Measurements from ENCODE around the gene PHETA2.

The PHETA2 gene, protein sequence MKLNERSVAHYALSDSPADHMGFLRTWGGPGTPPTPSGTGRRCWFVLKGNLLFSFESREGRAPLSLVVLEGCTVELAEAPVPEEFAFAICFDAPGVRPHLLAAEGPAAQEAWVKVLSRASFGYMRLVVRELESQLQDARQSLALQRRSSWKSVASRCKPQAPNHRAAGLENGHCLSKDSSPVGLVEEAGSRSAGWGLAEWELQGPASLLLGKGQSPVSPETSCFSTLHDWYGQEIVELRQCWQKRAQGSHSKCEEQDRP

DNA sequence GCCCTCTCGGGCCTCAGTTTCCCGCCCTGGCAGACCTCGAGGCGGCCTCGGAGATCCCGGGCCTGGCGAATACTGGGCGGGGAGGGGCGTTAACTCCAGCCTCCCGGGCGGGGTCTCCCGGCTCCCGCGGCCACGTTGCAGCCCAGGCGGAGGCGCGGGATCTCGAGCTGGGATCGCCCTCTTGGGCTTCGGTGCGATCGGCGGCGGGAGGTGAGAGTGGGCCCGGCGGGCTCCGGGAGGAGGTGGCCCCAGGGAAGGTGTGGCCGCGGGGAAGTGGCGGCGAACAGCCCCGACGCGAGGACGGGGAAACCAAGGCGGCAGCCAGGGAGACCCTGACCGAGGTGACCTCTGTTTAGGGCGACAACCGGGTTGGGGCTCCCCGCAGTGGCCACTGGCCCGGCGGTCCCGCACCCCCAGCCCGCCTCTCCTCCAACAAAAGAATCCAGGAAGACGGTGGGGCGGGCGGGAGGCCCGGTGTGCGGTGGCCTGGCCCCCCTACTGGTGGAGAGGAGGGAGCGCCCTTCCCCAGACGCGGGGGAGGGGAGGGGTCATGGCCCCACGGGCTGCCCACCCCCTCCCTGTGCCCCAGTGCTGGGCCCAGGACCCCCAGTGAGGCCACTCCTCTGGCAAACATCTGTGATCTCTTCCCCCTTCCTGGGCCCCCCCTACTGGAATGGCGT, at the start of gene PHETA2:
PHETA2 (plus strand) TSS at position 117 of the 680 bp plus-strand sequence. CDS start 3,046 bp downstream, outside the sequence.
- DNase-seq (ENCODE audit: low spot score): no peak

DNA sequence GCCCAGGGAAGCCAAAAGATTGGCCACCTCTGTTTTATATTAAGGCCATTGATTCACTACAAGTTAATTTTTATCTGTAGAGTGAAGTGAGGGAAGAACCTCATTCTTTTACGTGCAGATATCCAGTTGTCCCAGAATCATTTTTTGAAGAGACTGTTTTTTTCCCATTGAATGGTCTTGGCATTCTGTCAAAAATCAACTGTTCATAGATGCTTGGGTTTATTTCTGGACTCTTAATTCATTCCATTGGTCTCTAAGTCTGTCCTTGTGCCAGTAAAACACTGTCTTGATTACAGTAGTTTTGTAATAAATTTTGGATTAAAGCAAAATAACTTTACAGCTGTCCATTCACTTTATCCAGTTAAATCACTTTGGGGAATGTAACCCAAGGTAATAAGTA, 48.6 kb upstream of the PHETA2 start:
- DNase-seq (ENCODE audit: low spot score): no peak

DNA sequence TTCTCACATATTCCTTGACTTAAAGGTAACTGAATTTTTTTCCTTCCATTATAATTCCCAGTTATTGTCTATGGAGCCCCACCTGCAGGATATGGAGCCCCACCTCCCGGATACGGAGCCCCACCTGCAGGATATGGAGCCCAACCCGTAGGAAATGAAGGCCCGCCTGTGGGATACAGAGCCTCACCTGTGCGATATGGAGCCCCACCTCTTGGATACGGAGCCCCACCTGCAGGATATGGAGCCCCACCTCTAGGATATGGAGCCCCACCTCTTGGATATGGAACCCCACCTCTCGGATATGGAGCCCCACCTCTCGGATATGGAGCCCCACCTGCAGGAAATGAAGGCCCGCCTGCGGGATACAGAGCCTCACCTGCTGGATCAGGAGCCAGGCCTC, 47.3 kb upstream of the PHETA2 start:
- DNase-seq (ENCODE audit: low spot score): no peak

DNA sequence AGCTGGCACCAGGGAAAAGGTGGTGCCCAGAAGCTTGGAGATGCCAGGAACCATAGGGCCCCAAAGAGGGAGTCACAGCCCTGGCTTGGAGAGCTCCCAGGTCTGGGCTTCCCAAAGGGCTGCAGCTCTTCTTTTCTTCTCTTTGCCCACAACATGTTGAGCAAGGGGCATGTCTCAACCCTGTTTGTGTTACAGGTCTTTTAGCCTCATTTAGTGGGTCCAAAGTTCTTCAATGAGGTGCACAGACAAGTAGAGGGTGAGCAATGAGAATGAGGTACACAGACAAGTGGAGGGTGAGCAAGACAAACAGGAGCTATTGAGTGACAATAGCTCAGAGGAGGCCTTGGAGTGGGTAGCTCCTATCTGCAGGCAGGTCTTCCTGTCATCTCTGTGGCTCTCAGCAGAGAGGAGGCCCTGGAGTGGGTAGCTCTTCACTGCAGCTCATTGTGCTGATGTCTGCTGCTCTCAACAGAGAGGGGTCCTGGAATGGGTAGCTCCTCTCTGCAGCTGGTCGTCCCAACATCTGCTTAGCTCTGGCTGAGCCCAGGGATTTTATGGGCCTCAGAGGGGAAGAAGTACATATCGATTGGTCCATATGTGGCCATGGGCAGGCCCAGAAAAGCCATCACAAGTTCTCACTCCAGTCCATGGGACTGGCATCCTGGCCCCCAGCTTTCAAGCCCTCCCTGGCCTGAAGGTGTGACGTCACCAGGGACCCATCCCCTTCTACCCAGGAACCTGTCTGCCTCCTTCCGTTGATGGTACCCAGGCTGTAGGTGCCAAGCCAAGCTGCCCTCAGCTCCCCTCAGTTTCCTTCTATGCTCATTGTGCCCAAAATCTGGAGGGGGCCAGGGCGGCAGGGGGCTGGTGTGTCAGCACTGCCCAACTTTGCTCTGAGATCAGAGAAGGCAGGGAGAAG, 40.5 kb upstream of the PHETA2 start:
- no peak for DNase-seq (ENCODE audit: low spot score)

DNA sequence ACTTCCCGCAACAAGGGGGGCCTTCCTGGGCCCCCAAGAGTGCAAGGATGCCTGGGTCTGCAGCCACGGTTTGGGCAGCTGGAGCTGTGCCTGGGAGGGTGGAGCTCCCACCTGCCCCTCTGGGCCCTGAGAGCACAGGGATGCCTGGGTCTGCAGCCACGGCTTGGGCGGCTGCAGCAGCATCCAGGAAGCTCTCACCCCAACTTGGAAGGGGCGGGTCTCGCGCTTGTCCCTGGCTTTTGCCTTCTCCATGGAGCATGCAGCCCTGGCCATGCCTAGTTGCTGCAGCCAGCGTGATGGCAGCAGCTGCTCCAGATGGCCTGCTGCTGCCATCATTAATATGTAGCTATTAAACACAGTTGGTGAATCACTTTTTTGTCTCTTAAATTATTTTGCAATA, 38.8 kb upstream of the PHETA2 start:
- no peak for DNase-seq (ENCODE audit: low spot score)

DNA sequence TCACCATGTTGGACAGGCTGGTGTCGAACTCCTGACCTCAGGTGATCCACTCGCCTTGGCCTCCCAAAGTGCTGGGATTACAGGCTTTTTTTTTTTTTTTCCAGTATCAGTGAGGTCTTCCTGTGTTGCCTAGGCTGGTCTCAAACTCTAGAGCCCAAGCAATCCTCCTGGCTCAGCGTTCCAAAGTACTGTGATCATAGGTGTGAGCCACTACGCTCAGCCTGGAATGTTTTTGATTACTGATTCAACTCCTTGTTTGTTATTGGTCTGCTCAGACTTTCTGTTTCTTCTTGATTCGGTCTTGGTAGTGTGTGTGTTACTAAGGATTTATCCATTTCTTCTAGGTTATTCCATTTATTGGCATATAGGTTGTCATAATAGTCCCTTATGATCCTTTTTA, 34.8 kb upstream of the PHETA2 start:
- DNase-seq (ENCODE audit: low spot score): no peak

DNA sequence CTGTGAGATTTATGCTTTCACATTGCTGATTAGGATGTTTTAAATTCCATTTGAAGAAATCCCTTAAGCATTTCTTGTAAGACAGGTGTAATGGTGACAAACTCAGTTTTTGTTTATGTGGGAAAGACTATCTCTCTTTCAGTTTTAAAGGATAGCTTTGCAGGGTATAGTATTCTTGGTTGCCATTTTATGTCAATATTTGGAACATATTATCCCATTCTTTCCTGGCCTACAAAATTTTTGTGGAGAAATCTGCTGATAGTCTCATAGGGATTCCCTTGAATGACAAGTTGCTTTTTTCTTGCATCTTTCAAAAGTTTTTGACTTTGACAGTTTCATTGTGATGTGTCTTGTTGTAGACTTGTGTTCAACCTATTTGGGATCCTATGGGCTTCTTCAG, 32.3 kb upstream of the PHETA2 start:
- no peak for DNase-seq (ENCODE audit: low spot score)

DNA sequence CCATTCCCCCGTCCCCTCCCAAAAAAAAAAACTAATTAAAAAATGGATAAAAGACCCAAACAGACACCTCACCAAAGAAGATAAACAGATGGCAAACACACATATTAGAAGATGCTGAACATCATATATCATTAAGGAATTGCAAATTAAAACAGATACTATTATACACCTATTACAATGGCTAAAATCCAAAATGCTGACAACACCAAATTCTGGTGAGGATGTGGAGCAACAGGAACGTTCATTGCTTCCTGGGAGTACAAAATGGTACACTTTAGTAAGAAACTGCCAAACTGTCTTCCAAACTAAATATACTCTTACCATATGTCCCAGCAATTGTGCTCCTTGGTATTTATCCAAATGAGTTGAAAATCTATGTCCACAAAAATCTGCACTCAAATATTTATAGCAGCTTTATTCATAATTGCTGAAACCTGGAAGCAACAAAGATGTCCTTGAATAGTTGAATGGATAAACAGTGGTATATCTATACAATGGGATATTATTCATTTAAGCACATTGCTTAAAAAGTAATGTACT, 23.3 kb upstream of the PHETA2 start:
- no peak for DNase-seq (ENCODE audit: low spot score)

DNA sequence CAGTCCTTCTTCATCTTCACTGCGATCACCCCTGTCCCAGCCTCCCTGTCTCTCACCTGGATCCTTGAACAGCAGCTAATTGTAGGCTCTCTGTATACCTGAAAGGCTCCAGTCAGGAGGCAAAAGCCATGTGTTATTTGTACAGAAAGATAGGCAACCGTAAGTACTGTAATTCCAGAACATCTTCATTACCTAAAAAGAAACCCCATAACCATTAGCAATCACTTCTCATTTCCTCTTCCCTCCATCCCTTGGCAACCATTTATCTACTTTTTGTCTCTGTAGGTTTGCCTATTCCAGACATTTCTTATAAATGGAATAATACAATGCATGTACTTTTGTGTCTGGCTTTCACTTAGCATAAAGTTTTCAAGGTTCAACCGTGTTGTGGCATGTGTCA, 21.3 kb upstream of the PHETA2 start:
- no peak for DNase-seq (ENCODE audit: low spot score)

DNA sequence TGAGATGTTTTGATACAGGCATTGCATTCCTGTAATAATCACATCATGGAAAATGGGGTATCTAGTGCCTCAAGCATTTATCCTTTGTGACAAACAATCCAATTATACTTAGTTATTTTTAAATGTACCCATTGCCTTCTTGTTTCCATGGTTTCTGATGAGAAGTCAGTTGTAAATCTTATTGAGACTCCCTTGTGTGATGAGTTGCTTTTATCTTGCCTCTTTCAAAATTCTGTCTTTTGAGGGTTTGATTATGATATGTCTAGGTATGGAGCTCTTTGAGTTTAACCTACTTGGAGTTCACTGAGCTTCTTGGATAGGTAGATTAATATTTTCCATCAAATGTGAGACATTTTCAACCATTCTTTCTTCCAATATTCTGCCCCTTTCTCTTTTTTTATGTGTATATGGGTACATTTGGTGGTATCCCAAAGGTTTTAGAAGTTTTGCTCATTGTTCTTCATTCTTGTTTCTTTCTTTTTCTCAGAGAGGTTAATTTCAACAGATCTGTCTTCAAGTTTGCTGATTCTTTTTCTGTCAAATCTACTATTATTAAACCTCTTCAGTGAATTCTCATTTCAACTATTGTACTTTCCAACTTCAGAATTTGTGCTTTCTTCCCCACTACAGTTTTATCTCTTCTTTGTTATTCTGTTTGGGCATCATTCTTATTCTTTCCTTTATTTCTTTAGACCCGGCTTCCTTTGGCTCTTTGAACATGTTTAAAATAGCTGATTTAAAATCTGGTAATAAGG, 17.1 kb upstream of the PHETA2 start:
- DNase-seq (ENCODE audit: low spot score): no peak

DNA sequence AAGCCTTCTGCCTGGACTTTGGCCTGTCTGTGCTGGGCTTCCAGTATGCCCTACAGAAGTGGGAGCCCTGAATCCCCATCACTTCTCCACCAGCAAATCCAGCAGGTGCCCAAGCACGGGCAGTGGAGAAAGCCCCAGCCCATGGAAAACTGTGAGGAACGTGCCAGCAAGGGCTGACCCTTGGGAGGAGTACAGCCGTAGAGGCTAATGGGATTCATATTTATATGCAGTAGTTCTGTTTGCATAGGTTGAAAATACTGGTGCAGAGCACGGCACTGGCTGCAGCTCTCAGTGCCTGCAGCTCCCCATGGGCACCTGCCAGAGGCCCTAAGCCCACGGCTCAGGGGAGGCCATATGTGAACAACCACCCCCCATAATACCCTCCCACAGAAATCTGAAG, 13.6 kb upstream of the PHETA2 start:
- no peak for DNase-seq (ENCODE audit: low spot score)

DNA sequence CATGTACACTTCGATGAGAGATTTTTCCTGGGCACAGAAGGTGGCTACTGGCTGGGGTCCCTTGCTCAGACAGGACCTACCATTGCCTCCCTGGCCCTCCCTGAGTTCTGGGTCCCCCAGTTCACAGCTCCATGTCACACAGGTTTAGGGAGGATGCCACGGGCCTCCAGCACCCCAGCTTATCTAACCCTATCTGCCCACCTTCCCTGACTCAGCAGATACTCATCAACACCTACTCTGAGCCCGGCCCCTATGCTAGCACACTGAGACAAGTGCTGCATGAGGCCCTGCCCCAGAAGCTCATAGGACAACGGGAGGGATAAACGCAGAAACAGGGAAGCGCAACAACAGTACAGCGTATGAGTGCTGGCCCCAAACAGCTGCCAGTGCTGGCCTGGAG, 13.0 kb upstream of the PHETA2 start:
- DNase-seq (ENCODE audit: low spot score): no peak

DNA sequence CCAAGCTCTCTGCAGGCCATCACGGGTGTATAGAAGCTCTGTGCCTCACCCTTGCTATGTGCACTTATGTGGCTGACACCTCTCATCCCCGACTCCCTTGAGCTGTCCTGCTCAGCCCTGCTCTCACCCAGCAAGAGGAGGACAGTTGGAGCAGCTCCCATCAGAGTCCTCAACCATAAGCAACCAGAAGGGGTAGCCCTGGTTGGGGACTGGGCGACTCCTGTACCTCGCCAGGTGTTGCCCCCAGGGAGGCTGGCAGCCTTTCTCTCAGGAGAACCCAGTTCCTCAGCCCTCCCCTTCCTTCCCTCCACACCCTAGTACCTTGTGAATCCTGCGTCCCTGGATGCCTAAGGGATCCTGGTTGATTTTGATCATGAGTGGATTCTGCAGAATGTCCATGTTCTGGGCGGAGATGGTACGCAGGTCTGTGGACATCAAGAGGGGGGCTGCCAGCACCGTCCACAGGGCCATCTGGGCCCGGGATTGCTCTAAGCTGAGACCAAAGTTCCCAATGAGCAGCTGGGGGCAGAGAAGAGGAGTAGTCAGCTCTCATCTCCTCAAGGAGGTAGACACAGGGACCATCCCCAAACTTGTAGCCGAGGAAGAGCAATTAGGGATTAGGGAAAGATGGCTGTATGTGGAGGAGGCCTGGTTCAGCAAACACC, 11.4 kb upstream of the PHETA2 start:
- no peak for DNase-seq (ENCODE audit: low spot score)

DNA sequence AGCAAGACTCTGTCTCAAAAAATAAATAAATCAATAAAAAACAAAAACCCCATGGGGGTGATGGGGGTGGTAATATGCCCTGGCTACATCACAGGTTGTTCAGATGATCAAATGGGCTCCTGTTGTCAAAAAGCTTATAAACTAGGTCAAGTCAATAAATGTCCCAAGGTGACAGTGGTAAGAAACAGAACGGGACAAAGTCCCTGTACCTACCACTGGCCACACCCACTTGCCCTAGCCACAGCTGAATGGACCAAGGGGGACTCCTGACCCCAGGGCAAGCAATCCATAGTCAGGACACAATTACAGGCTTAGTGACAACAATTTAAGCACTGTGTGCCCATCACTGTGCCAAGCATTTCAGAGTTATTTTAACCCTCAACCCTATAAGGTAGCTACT, 9.4 kb upstream of the PHETA2 start:
- DNase-seq (ENCODE audit: low spot score): no peak

DNA sequence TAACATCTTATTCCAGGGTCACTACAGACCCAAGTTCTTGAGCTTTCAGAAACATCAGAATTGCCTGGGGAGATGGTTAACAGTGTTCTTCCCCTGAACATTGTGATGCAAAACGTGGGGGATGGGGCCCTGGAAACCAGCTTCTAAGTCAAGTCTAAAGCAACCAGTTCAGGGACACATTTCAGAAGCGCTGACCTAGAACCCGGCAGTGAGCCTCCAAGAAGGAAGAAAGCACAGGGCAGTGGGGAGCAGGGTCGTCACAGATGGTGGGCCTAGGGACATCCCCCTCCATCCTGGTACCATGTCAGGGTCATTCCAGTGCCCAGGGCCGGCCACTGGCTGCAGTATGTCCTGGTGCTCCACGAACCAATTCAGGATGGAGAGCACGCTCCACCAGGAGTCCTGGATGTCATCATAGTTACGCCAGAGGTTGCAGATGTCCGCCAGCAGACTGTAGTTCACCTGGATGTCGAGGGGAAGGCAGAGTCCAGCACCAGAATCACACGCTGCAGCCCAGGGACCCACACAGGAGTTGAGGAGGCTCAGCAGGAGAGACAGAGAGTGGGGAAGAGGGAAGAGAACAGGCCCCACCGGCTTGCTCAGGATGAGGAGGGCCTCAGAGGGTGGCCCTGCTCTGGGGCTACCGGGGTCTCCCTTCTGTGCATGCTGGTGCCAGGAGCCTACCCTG, 8.5 kb upstream of the PHETA2 start:
- DNase-seq (ENCODE audit: low spot score): no peak

DNA sequence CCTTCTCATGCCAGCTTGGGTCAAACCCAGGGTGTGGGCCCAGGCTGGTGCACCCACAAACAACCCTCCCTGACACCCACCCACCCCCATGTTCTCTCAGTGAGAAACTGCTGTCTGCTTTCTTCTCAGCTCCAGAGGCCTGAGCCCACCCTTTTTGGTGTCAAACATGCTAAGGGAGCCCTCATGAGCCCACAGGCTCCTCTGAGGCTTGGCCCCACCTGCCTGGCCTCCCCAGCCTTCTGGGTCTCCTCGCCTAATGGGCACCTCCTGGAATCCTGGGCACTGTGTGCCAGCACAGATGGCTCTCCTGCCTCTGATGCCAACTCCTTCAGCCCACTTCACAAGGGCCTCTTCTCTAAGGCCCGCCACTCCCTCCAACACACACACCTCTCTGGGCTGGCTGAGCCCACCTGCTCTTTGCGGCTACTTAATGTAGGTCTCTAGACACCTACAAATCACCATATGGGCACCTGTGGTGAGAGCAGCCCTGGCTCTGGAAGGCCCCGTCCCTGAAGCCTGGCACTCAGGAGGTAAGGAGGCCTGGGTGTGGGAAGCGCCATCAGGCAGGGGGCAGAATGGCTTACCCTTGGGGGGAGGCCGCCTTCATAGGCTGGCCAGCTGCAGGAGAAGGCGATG, 7.8 kb upstream of the PHETA2 start:
- no peak for DNase-seq (ENCODE audit: low spot score)

DNA sequence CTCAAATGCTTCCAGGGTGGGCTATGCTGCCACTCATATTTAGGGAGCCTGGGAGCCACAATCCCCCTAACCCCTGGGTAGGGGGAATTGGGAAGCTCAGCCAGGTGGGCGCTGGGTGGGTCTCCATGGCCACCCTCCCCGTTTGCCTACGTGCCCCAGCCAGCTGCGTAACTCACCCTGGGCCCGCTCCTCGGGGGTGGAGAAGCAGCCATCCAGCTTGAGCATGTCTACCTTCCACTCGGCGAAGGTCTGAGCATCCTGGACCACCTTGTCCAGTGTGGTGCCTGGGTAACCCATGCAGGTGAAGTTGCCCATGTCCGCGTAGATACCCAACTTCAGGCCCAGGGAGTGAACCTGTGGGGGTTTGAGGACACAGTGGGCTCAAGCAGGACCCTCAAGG, 7.1 kb upstream of the PHETA2 start:
- DNase-seq (ENCODE audit: low spot score): no peak

DNA sequence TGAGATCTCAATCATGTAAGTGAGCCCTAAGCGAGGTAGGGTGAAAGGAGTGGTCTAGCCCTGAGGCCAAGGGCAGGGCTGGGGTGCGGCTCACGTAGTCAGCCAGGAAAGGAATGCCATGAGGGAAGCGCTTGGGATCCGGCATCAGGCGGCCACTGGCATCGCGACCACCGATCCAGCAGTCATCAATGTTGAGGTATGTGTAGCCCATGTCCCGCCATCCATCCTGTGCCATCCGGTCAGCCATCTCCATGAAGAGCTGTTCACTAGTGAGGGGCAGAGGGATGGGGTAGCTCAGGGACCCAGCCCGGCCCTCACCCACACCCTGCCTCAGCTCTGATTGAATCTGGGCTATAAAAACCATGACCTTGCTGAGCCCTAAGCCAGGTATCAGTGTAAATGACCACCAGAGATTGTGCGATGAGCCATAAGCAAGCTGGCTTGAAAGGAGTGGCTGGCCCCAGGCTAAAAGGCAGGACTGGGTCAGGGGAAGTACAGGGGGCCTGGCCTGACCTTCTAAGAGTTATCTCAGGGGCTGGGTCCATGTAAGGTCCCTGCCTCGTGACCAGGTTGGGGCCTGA, 6.3 kb upstream of the PHETA2 start:
- no peak for DNase-seq (ENCODE audit: low spot score)

DNA sequence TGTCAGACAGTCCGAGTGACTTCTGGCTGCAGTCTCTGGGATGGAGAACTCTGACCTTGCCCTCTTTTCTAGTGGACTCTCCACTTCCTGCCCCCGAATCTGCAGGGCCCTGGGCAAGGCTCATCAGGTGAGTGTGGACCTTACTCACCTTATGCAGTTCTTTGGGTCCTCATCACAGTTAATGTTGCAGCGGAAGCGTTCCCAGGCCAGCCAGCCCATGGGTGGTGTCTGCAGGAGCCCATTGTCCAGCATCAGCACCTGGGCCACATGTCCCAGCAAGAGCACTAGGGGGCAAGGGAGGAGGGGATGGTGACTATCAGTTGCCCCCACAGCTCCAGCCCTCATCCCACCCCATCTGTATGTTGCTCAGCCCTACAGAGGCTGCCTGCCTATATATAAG, 5.8 kb upstream of the PHETA2 start:
- DNase-seq (ENCODE audit: low spot score): no peak

Data from kidney tubule cell (primary cell).